Stimulated activated CD8-positive, alpha-beta memory T cell treated with anti-CD3 and anti-CD28 coated beads, Interleukin-4, amount 100 ng/mL, for 1 hour (primary cell): ENCODE measurements around the gene MUC13.

Experiments used
- DNase-seq, 2 donors: peaks; one replicate each; pipeline ENCODE4 v3.0.0-alpha.2; 2020; ENCODE audit warnings: low read depth in 2 of 2, low spot score in 1 of 2

MUC13 gene

DNA sequence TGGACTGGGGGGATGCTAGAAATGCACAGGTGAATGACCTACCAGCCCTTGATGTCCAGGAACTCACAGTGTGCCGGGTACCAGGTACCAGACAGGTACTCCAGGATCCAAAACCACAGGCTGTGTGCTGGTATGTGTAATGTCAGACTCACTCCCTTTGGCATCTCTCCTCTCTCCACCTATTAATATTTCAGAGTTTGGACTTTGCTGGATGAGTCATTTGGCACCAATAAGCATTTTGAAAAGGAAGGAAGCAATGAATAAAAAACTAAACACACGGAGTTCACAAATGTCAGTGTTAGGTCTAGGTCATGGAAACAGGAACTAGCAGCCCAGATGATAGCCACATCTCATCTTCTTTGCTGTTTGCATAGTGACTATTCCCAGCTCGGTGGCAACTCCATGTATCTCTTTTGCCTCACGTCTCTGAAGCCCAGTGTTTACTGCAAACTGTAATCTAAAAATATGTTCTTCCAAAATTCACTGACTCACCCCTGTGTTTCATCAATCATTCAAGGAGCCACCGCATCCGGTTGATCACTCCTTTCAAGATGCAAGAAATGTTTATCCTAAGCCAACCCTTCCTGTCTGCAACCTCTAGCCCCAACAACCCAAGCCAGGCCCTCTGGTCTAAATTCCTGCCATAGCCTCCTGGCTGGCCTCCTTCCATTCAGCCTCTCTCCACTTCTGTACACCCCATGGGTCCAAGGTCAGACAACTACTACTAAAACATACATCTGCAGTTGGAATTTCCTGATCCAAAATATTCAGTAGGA, 55.8 kb downstream of the MUC13 start:
- DNase-seq = no peak

DNA sequence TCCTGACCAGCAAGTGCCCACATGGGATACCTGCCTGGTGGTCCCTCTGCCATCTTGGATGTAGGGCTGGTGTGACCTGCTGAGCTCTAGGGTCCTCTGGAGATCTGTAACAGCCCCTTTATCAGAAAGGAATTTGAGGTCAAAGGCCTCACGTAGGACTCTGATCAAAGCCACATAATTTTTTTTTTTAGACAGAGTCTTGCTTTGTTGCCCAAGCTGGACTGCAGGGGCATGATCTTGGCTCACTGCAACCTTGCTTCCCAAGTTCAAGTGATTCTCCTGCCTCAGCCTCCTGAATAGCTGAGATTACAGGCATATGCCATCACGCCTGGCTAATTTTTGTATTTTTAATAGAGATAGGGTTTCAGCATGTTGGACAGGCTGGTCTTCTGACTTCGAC, 56.9 kb downstream of the MUC13 start:
- no peak for DNase-seq

DNA sequence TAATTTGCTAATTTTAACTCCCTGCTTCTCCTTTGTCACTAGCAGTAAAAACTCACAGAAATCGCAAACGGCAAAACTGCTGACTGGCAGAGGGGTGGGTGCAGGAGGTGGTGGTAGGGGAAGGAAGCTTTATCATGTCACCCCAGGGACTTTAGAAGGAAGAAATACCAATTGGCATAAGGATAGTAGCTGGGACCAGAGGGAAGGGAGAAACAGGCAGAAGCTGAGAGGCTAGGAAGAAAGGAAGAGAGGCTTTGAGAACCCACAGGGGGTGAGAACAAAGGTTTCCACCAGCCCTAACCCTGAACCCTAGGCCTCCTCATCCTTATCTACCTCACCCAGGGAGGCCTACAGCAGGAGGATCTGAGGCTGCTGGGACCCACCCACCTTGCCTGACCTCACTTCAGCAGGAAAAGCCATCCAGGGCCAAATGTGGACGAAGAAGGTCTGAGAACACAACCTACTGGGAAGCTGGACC, 58.1 kb downstream of the MUC13 start:
- DNase-seq = no peak

DNA sequence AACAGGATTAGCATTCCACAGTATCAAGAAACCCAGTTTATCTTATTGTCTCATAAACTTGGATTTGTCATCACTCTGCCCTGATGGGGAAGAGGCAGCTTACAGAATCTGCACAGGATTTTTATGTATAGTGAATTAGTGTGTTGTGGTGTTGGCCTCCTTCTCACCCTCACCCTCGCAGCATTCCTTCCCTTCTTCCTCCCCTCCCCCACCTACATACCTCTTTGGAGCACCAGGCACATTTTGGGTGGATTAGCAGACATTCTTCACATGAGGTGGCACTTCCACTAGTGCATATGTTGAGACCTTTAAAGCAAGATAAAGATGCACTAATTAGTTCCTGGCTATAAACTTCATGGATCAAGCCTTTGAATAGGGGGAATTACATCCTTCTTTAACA, 61.3 kb downstream of the MUC13 start:
- no peak for DNase-seq

DNA sequence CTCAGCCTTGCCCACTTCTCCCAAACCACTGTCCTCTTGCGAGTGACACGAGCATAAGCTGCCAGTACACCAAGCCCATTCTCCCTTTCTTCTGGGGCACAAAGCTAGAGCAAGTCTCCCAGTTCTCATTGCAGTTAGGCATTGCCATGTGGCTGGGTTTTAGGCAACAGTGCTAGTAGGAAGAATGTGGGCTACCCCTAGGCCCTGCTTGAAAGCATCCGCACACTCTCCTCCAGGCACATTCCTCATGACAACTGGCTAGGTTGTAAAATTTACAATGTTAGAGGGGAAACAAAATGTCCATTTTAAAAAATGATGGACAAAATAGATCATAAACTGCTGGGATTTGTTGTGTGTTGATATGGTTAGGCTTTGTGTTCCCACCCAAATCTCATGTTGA, 67.0 kb downstream of the MUC13 start:
- no peak for DNase-seq

DNA sequence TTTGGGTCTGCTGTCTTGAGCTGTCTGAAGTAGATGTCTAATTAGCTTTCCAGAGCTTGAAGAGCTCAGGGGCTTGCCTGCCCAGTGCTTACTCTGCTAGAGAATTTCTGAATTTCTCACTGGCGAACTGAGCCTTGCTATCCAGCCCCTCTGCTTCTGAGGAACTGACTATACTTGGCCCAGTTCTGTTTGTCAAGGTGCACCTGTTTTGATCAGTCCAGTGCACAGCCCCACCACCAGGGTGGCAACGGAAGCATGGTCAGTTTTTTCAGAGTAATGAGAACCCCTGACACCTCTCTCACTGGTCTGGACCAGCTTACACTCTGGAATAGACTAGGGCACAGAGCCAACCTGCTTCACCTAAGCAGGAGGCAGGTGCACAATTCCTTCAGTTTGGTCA, 72.5 kb downstream of the MUC13 start:
- DNase-seq = no peak

DNA sequence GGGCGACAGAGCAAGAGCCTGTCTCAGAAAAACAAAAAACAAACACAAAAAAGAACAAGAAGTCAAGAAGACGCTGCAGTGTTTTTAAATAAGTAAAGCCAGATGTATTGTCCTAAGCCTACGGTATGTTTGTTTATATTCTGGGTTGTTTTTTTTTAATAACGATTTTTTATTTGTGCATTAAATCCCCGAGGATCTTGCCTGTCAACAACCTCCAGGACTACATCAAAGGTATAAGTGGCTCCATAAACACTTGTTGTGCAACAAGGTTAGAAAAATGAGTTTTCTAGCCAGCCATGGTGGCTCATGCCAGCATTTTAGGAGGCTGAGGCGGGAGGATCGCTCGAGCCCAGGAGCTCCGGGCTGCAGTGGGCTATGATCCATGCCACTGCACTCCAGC, 73.5 kb downstream of the MUC13 start:
- no peak for DNase-seq

DNA sequence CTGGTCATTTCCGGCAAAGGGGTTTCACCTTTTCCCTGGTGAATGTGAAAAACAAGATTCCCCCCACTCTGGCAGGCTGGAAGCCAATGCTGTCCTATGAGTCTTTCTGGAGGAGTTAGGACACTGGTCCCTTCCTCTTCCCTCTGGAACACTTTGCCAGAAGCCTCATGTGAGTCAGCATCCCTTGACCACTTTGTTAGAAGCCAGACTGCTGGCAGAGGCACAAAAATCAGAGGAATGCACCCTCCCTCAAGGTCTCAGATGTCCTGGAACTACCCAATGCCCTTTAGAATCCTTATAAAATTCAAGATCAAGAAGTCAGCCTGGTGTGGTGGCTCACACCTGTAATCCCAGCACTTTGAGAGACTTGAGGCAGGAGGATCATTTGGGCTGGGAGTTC, 74.0 kb downstream of the MUC13 start:
- DNase-seq = no peak

DNA sequence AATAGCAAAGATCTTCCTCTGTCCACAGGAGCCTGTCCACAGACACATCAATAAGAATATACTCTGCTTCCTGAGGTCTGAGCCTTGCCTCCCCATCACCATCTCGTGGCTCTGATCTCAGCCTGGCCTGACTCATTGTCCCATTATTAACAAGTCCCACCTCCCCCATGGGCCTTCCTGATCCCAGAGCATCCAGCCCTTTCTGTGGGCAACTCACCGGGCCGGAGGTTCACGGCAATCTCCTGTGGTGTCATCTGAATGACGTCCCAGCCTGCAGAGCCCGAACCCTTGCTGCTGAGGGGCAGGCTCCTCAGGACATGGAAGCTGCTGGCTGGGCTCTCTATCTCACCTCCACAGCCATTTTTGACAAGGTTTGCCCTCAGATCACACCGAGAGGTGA, 75.5 kb downstream of the MUC13 start:
- DNase-seq = no peak

DNA sequence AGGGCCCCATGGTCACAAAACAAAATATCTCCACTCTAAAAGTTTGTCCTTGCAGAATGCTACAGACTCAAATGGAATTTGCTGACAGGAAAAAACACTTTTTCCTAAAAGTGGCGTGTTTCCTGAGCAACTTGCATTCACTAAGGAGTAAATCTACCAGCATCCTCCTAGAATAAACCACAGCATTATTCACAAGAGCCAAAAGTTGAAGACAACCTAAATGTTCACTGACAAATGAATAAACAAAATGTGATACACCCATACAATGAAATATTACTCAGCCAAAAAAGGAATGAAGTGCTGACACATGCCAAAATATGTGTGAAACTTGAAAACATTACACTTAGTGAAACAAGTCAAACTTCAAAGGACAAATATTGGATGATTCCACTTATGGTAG, 76.3 kb downstream of the MUC13 start:
- no peak for DNase-seq

DNA sequence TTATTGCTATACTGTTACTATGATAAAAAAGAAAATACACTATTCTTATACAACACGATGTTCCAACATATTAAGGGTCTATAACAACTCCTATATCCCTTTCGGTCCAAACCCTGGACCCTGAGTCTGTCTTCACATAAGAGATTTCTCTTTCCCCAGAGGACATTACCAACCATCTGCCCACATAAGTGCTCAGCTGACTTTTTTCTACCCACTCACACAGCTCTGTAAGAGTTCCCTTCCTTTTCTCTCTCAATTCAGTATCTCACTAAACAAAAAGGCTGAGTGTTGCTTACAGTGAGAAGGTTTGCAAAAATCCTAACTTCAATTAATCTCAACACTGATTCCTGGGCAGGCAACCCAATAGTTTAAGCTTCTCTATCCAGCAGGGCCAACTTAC, 77.9 kb downstream of the MUC13 start:
- no peak for DNase-seq
